Occipital lobe (tissue), 2 donors: Measurements from ENCODE around the gene BMP2K. TPM values are rescaled to one million over a fixed set of nuclear protein-coding genes. Genes with fewer than 3 reads are reported as not detected.
"Not testable (repeated sequence)": the region's sequence is repeated elsewhere in the genome, so short reads cannot be mapped to it uniquely, and the experiment has no call there.

Source experiments
- DNase-seq: peaks from one replicate; lab custom pipeline; 2025; lab: John Stamatoyannopoulos, UW
- total RNA-seq: library from RNA; depleted of rRNA; stranded (reverse); fragments of >200 nt; gene quantifications from one replicate; pipeline ENCODE4 v1.2.3, GENCODE V29; 2014

BMP2K gene
- total RNA-seq, 1 donor from 2014 or later, result 80.6 TPM

- DNase-seq, result no peak
Measured at GRCh38 chr4:78788007-78788889, 12.1 kb downstream of the BMP2K start.

DNA sequence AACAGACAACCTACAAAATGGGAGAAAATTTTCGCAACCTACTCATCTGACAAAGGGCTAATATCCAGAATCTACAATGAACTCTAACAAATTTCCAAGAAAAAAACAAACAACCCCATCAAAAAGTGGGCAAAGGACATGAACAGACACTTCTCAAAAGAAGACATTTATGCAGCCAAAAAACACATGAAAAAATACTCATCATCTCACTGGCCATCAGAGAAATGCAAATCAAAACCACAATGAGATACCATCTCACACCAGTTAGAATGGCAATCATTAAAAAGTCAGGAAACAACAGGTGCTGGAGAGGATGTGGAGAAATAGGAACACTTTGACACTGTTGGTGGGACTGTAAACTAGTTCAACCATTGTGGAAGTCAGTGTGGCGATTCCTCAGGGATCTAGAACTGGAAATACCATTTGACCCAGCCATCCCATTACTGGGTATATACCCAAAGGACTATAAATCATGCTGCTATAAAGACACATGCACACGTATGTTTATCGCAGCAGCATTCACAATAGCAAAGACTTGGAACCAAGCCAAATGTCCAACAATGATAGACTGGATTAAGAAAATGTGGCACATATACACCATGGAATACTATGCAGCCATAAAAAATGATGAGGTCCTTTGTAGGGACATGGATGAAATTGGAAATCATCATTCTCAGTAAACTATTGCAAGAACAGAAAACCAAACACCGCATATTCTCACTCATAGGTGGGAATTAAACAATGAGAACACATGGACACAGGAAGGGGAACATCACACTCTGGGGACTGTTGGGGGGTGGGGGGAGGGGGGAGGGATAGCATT, 19.7 kb downstream of the BMP2K start:
- DNase-seq, result not testable (repeated sequence)

GRCh38 chr4:78796526-78796925, 20.4 kb downstream of the BMP2K start:
- no peak for DNase-seq

DNA sequence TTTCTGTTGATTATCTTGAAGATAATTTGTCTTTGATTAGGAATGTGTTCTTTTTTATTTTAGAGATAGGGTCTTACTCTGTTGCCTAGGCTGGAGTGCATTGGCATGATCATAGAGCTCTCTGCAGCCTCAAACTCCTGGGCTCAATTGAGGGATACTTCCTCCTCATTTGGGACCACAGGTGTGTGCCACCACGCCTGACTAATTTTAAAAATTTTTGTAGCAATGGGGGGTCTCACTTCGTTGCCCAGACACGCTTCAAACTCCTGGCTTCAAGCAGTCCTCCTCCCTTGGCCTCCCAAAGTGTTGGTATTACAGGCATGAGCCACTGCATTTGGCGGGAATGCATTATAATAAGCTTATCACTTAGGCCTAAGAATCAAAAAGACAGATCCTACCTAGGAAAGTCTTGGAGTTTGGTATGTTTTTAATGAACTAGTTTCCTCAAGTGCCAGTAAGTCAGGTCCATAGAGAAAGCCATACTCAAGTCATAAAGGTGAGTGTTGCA, 21.7 kb downstream of the BMP2K start:
- DNase-seq, result no peak

DNA sequence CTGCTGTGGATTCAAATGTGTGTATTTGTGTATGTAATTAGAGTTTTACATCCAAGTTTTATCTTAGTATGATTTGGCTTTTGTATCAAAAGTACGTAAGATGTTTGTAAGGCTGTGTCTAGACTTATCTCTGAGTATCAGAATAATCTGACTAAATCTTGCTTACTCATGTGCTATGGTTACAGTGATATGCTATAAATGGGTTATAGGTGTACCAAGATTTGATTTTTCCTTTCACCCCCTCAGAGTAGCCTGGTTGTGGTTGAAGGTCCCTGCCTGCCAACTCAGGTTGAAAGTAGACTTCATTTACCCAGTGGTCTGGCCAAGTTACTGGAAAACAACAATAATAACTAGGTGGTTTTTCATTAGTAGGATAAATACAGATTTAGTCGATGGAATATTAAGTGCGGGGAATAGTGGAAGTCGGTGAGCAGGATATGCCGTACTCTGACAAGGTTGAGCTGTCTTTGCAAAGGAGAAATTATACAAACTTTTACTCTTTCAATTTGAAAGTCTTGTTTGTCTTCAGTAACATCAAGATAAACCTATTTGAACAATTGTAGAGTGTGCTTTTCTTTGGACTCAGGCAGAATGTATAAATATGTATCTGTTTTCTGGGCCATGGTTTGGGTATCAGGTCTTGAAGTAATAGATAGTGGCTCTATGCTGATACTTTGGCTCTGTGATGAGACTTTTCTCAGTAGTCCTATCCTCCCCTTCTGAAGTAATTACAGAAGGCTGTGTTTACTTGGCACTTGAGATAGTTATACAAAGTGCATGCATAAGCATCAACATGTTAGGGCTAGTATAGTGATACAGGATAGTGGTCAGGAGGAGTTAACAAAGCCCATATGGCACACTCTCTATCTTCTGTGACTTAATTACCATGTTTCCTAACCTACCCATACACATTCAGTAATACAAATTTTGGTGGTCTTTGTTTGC, 23.7 kb downstream of the BMP2K start:
- DNase-seq, result no peak

- no peak for DNase-seq
Measured at GRCh38 chr4:78800965-78801364, 24.8 kb downstream of the BMP2K start.

GRCh38 chr4:78803983-78804382, 27.8 kb downstream of the BMP2K start:
- DNase-seq, result no peak

DNA sequence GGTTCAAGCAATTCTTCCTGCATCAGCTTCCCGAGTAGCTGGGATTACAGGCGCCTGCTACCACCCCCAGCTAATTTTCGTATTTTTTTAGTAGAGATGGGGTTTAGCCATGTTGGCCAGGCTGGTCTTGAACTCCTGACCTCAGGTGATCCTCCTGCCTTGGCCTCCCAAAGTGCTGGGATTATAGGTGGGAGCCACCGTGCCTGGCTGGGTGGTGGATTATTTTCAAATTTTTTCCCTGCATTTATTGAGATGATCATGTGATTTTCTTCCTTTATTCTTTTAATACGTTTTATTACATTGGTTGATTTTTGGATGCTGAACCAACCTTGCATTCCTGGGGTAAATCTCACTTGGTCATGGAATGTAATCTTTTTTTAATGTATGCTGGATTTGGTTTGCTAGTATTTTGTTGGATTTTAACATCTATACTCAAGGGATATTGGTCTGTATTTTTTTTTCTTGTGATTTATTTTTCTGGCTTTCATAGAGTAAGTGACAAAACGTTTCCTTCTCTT, 30.9 kb downstream of the BMP2K start:
- no peak for DNase-seq

- no peak for DNase-seq
Measured at GRCh38 chr4:78809295-78809694, 33.1 kb downstream of the BMP2K start.

- DNase-seq, result no peak
Measured at GRCh38 chr4:78809928-78810835, 34.0 kb downstream of the BMP2K start.

- no peak for DNase-seq
Measured at GRCh38 chr4:78811034-78811433, 34.9 kb downstream of the BMP2K start.

DNA sequence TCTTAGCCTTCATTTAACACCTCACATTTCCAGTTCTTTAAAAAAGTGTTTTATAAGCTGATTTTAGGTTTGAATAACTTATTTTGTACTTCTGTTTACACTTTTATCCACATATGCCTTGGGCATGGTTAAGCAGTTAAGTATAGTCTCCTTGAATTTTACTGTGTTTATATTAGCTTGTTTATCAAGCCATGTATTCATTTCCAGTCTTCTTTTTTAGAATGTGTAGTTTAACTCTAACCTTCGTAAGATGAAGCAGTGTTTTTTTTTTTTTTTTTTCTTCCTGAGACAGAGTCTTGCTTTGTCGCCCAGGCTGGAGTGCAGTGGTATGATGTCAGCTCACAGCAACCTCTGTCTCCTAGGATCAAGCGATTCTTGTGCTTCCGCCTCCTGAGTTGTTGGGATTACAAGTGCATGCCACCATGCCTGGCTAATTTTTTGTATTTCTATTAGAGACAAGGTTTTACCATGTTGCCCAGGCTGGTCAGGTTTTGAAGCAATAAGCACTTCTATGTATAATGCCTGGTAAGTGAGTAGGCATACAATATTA, 42.5 kb downstream of the BMP2K start:
- DNase-seq, result no peak

GRCh38 chr4:78824001-78824400, 47.9 kb downstream of the BMP2K start:
- no peak for DNase-seq

- DNase-seq, result no peak
Measured at GRCh38 chr4:78827191-78827590, 51.0 kb downstream of the BMP2K start.

DNA sequence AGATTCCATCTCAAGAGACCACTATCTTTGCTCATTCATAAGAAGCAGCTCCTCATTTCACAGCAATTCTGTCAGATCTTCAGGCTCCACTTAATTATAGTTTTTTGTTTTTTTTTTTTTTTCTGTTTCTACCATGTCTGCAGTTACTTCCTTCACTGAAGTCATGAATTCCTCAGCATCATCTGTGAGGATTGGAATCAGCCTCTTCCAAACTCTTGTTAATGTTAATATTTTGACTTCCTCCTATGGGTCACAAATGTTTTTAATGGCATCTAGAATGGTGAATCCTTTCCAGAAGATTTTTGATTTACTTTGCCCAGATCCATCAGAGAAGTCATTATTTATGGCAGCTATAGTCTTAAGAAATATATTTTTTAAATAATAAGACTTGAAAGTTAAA, 53.1 kb downstream of the BMP2K start:
- DNase-seq, result no peak

GRCh38 chr4:78839676-78840075, 63.5 kb downstream of the BMP2K start:
- not testable (repeated sequence) for DNase-seq

DNA sequence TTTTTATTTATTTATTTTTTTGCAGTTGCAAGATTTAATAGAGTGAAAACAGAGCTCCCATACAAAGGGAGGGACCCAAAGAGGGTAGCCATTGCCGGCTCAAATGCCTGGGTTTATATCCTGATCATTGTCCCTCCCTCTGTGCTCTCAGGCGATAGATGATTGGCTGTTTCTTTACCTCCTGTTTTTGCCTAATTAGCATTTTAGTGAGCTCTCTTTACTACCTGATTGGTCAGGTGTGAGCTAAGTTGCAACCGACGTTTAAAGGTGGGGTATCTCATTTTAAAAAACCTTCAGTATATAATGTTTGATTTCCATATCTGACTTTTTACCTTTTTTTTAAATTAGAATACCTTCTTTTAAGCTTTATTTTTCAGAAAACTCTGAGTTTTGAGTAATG, 64.1 kb downstream of the BMP2K start:
- not testable (repeated sequence) for DNase-seq

DNA sequence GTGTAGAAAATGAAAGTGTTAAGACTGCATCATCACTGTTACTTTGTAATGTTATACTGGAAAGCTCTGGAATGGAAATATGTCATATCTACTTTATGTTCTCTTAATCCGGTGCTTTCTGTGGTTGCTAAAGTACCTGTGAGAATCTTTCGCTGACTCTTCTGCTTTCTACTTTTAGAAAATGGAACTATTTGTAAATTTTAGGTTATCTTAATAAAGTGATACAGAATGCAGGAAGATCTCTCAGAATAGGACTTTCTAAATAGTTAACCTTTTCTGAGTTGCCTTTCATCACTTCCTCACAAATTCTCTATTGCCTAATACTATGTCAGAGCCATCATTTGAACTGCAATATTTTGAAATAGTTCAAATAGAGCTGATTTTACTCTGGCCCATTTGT, 69.3 kb downstream of the BMP2K start:
- no peak for DNase-seq

- no peak for DNase-seq
Measured at GRCh38 chr4:78846258-78846657, 70.1 kb downstream of the BMP2K start.

DNA sequence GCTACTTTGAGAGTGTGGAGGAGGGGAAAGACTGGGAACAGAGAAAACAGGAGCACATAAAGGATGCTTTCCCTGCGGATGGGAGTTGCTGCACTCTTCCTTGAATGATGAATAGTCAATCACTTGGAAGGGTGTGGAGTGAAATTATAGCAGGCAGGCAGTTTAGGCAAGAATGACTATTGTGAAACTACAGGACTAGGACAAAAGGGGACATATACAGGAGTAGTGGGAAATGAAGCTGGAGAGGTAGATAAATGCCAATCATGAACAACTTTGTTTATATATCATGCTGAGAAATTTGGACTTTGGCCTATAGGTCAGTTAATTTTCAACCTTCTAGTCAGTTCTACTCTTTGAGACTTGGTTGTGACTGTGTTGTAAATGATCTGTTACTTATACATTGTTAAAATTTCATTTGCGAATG, 86.2 kb downstream of the BMP2K start:
- DNase-seq, result no peak
